Endothelial cell of umbilical vein (primary cell): ENCODE measurements around the gene BUB1B. TPM values are rescaled to one million over a fixed set of nuclear protein-coding genes. Genes with fewer than 3 reads are reported as not detected.

Experiments
- BruUV-seq: library from RNA; stranded (reverse); fragments of 400-500 nt; replicated peaks from 2 replicates; lab custom pipeline; 2021; lab: Mats Ljungman, UMichigan
- CTCF ChIA-PET: fragments of 300-600, 350-600 bp; sonication (Branson Sonifier 250); formaldehyde crosslinking; loops from one replicate; lab custom pipeline; 2021; ENCODE audit warnings: antibody characterized with exemption, inconsistent platforms; lab: Charles Lee
- POLR2A ChIA-PET: fragments of 300-600, 350-600 bp; sonication (Branson Sonifier 250); formaldehyde crosslinking; loops from one replicate; lab custom pipeline; 2021; ENCODE audit warnings: antibody characterized with exemption, inconsistent platforms; lab: Charles Lee
- DNase-seq: peaks from one replicate; pipeline ENCODE4 v3.0.0-alpha.2; 2011; ENCODE audit warnings: low read depth, low spot score
- FAIRE-seq: peaks from 2 replicates; lab custom pipeline; 2011; peaks lifted over from hg19 to GRCh38; lab: Jason Lieb, UNC
- H2AFZ ChIP-seq: 2 replicates; pipeline ENCODE4 v1.6.0; 2012; ENCODE audit warnings: low read depth, low read length, control low read depth, inconsistent platforms
- H3K27ac ChIP-seq: 2 replicates; pipeline ENCODE4 v1.5.1; 2011; ENCODE audit warnings: low read depth, mild to moderate bottlenecking, control low read depth, low read length, moderate library complexity; ENCODE audit not compliant: insufficient read depth
- H3K27me3 ChIP-seq, 2 experiments: 2 replicates each; pipeline versions ENCODE4 v1.6.0 to v1.6.1; 2011; ENCODE audit warnings: low read length in 2 of 2, mixed read lengths in 1 of 2; ENCODE audit not compliant: control insufficient read depth in 2 of 2, insufficient read depth in 2 of 2
- H3K36me3 ChIP-seq, 2 experiments: 2 replicates in 1 of 2; 3 replicates in 1 of 2; pipeline ENCODE4 v1.5.1; 2011; ENCODE audit warnings: low read length in 2 of 2, mild to moderate bottlenecking in 1 of 2, moderate library complexity in 1 of 2; ENCODE audit not compliant: control insufficient read depth in 2 of 2, insufficient read depth in 2 of 2; ENCODE audit errors: extremely low read depth in 1 of 2
- H3K4me1 ChIP-seq: 3 replicates; pipeline ENCODE4 v1.5.1; 2011; ENCODE audit warnings: mild to moderate bottlenecking, low read length; ENCODE audit not compliant: control insufficient read depth, insufficient read depth; ENCODE audit errors: extremely low read depth
- H3K4me2 ChIP-seq: 2 replicates; pipeline ENCODE4 v1.6.1; 2011; ENCODE audit warnings: low read length, control low read depth, mixed read lengths; ENCODE audit not compliant: insufficient read depth
- H3K4me3 ChIP-seq, 3 experiments: fragments of 200-600 bp in 1 of 3; sonication (generic), shearing (Covaris generic) in 1 of 3; replicated peaks in 1 of 3; 2 replicates each; pipeline ENCODE4 v1.5.1; 2011 to 2016; ENCODE audit warnings: control low read depth in 3 of 3, low read length in 3 of 3, mild to moderate bottlenecking in 2 of 3, inconsistent platforms in 1 of 3, low read depth in 1 of 3, moderate library complexity in 1 of 3; ENCODE audit not compliant: insufficient read depth in 1 of 3
- H3K79me2 ChIP-seq: 2 replicates; pipeline ENCODE4 v1.6.0; 2012; ENCODE audit warnings: low read length, inconsistent platforms; ENCODE audit not compliant: control insufficient read depth, insufficient read depth
- H3K9ac ChIP-seq: replicated peaks from 2 replicates; pipeline ENCODE3; 2011; ENCODE audit warnings: low read length, control low read depth; ENCODE audit not compliant: insufficient read depth; ENCODE audit errors: extremely low read depth
- H3K9me1 ChIP-seq: replicated peaks from 3 replicates; pipeline ENCODE4 v1.6.0; 2011; ENCODE audit warnings: mild to moderate bottlenecking, low read length; ENCODE audit not compliant: control insufficient read depth, insufficient read depth; ENCODE audit errors: extremely low read depth
- H3K9me3 ChIP-seq: replicated peaks from 2 replicates; pipeline ENCODE4 v1.5.1; 2012; ENCODE audit warnings: low read length, inconsistent platforms; ENCODE audit not compliant: control insufficient read depth, insufficient read depth
- H4K20me1 ChIP-seq: replicated peaks from 2 replicates; pipeline ENCODE3; 2011; ENCODE audit warnings: mild to moderate bottlenecking, low read length; ENCODE audit not compliant: control insufficient read depth, insufficient read depth; ENCODE audit errors: extremely low read depth
- CTCF ChIP-seq, 2 donors: IDR thresholded peaks; 1 replicate in 1 of 2; 2 replicates in 1 of 2; pipeline ENCODE4 v1.5.1; 2011; ENCODE audit warnings: low read length in 2 of 2, mild to moderate bottlenecking in 2 of 2, moderate library complexity in 2 of 2, control low read depth in 1 of 2, inconsistent platforms in 1 of 2, low read depth in 1 of 2; ENCODE audit not compliant: insufficient read depth in 1 of 2; ENCODE audit errors: extremely low read depth in 1 of 2
- EZH2 ChIP-seq: IDR thresholded peaks from 2 replicates; pipeline ENCODE4 v1.6.1; 2012; ENCODE audit warnings: borderline replicate concordance, low read depth, mild to moderate bottlenecking, moderate library complexity, low read length, inconsistent platforms; ENCODE audit not compliant: severe bottlenecking
- FOS ChIP-seq: IDR thresholded peaks from 2 replicates; pipeline ENCODE4 v1.6.1; 2011; ENCODE audit warnings: mild to moderate bottlenecking, low read length, moderate library complexity, borderline replicate concordance; ENCODE audit not compliant: insufficient read depth
- GATA2 ChIP-seq: IDR thresholded peaks from 2 replicates; pipeline ENCODE4 v1.7.0; 2011; ENCODE audit warnings: low read depth, mild to moderate bottlenecking, moderate library complexity, mixed read lengths, low read length; ENCODE audit not compliant: insufficient read length, insufficient read depth
- JUN ChIP-seq: IDR thresholded peaks from 2 replicates; pipeline ENCODE4 v1.6.1; 2011; ENCODE audit warnings: borderline replicate concordance, low read depth; ENCODE audit not compliant: insufficient read length, insufficient read depth
- MAX ChIP-seq: IDR thresholded peaks from 2 replicates; pipeline ENCODE4 v1.6.1; 2011; ENCODE audit not compliant: insufficient read depth, insufficient read length
- MYC ChIP-seq: IDR thresholded peaks from one replicate; pipeline ENCODE4 v1.6.1; 2011; ENCODE audit warnings: mild to moderate bottlenecking, low read depth, low read length
- POLR2A ChIP-seq: IDR thresholded peaks from 2 replicates; pipeline ENCODE4 v1.6.1; 2012; ENCODE audit warnings: low read depth, mild to moderate bottlenecking, control low read depth, low read length
- POLR2AphosphoS5 ChIP-seq: IDR thresholded peaks from 2 replicates; pipeline ENCODE4 v1.6.1; 2012; ENCODE audit warnings: low read depth, mild to moderate bottlenecking, control low read depth, low read length, moderate library complexity; ENCODE audit not compliant: insufficient read depth
- dilution Hi-C: fragments of 300-500 bp; cut with MboI; formaldehyde crosslinking; loops from one replicate; pipeline ENCODE4 v1.15.0; 2019; ENCODE audit warnings: low sequenced_read_pairs; ENCODE audit not compliant: extremely low pct_ligation_motif_present
- intact Hi-C: fragments of 100-400 bp; cut with micrococcal nuclease; formaldehyde crosslinking; loops from one replicate; pipeline ENCODE4 v1.10.0; 2022
- polyA plus RNA-seq, 4 experiments: library from polyadenylated mRNA; depleted of rRNA in 3 of 4; stranded (reverse) in 3 of 4; unstranded in 1 of 4; fragments of >200 nt; gene quantifications; 2 replicates each; pipeline versions ENCODE4 v1.2.1 to v1.2.3, GENCODE V29; 2011 to 2012; ENCODE audit warnings: missing spikeins in 1 of 4
- total RNA-seq: library from RNA; stranded (reverse); gene quantifications from 2 replicates; pipeline ENCODE4 v1.2.3, GENCODE V29; 2021

The BUB1B gene
- total and polyA plus RNA-seq, 2 donors (not counting 3 experiments of a cell fraction or from before 2014, with no cell fraction given), result 12.2 to 69.8 TPM

GRCh38 chr15:40182358-40183029 is 21.6 kb downstream of the BUB1B start:
- DNase-seq, result peak; percentile 23
- Histone ChIP-seq H3K79me2 (peaks cover 20% of the 10 kb centered on the region), H3K9me1 (no peaks in the 10 kb centered on the region), H4K20me1 (no peaks in the 10 kb centered on the region), H3K27me3 (no peaks in the 10 kb centered on the region), H3K9ac (no peak overlapping the region), H3K4me1 (no peaks in the 10 kb centered on the region), H2AFZ (no peak overlapping the region), H3K36me3 (peaks cover 0 to 25% of the 10 kb centered on the region in 2 experiments), H3K4me2 (no peak overlapping the region), H3K4me3 (no peak overlapping the region), H3K27ac (no peak overlapping the region), H3K9me3 (no peaks in the 10 kb centered on the region)
- intact Hi-C loops (no loop called here), dilution Hi-C loops (no loop called here)
- BruUV-seq, result no TSS peak
- no peak for FAIRE-seq
- CTCF ChIA-PET, result interaction anchor here (0.9 to 1.3 kb wide), 3 partner anchors 9 to 92 kb away, joined by 3 to 4 read pairs (median 3); no protein-coding TSS in a partner anchor
- POLR2A ChIA-PET, result no interaction called here
- TF ChIP-seq GATA2 (no peak), CTCF (IDR thresholded peaks at IDR 0.05; ENCODE audit: extremely low read depth in 1 of 2, insufficient read depth in 1 of 2, low read depth in 1 of 2, low read length in 2 of 2) (no peak), POLR2A (no peak), FOS (no peak), POLR2AphosphoS5 (no peak), MYC (no peak), JUN (no peak), MAX (no peak), EZH2 (no peak)
